GM19023 (cell line): Measurements from ENCODE around the gene PHPT1.
"Not testable (repeated sequence)": the region's sequence is repeated elsewhere in the genome, so short reads cannot be mapped to it uniquely, and the experiment has no call there.

Source experiments
- ATAC-seq: cut with Tn5 transposase; IDR thresholded peaks from one replicate; pipeline ENCODE4 v1.9.1; 2021; ENCODE audit warnings: mild to moderate bottlenecking, moderate library complexity; ENCODE audit not compliant: unreplicated experiment

PHPT1 gene

DNA sequence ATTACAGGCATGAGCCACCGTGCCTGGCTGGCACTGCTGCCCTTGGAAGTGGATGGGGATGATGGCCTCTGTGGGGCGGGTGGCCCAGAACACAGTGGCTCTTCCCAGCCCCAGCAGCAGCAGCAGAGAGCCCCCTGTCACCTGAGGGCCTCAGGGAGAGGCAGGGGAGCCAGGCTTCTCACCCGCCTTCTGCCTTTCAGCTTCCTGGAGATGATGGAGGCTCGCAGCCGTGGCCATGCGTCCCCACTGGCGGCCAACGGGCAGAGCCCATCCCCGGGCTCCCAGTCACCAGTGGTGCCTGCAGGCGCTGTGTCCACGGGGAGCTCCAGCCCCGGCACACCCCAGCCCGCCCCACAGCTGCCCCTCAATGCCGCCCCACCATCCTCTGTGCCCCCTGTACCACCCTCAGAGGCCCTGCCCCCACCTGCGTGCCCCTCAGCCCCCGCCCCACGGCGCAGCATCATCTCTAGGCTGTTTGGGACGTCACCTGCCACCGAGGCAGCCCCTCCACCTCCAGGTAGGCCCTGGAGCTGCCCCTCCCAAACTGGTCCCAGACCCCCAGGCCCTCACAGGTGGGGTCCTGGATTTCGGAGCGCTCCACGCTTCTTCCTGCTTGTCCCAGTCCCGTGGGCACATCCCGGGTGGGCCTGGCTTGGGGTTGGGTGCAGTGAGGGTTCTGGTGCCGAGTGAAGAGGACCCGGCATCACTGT is 11.9 kb upstream of the PHPT1 start:
- no peak for ATAC-seq

GRCh38 chr9:136837856-136838277 is 11.3 kb upstream of the PHPT1 start:
- not testable (repeated sequence) for ATAC-seq

DNA sequence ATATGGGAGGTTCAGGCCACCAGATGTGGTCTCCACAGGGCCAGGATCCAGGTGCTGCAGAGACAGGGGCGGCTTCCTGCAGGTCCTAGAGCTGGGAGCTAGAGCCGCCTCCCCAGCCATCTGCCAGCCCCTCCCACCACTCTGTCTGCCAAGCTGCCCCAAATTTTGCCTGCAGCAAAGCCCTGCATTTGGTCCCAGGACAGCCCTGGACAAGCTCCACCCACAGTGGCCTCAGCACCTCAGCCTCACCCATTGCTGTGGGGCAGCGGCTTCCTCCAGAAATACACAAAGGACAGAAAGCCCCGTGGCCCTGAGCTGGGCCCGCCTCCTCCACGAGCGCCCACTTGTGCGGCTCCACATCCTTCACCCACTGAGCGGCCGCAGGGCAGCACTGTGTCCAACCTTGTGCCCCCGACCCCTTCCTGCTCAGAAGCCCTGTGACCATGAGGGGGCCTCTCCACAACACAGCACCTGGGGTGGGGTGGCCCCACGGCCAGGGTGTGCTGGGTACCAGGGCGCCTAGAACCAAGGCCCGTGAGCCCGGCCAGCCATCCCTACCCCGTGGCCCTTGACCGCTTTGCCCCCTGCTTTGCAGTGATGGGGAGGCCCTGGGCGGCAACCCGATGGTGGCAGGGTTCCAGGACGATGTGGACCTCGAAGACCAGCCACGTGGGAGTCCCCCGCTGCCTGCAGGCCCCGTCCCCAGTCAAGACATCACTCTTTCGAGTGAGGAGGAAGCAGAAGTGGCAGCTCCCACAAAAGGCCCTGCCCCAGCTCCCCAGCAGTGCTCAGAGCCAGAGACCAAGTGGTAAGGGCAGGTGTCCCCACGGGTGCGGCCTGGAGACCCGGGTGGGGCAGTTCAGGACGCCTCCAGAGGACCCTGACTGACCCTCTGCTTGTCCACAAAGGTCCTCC is 10.6 kb upstream of the PHPT1 start:
- no peak for ATAC-seq

GRCh38 chr9:136839229-136840139 is 9.7 kb upstream of the PHPT1 start:
- ATAC-seq: no peak

DNA sequence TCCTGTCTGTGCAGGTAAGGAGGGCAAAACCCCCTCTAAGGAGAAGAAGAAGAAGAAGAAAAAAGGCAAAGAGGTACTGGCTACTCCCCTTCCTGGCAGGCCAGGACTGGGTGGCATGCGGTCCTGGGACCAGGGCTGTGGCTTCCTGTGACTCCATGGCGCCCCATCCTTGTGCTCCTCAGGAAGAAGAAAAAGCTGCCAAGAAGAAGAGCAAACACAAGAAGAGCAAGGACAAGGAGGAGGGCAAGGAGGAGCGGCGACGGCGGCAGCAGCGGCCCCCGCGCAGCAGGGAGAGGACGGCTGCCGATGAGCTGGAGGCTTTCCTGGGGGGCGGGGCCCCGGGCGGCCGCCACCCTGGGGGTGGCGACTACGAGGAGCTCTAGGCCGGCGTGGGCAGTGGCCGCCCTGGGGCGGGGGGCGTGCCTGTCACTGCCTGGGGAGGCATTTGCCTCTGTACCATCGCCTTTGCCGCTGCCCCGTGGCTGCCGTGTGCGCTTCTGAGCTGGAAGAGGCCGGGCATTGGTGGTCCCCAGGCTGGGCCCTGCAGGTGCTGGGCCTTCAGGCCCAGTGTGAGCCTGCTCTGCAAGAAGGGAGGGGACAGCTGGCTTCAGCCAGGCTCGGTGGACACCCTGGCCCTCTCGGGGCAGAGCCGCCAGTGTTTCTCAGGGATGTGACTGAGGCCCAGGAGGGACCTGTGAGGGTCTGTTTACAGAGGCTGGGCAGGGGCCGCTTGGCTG is 8.9 kb upstream of the PHPT1 start:
- ATAC-seq: no peak

DNA sequence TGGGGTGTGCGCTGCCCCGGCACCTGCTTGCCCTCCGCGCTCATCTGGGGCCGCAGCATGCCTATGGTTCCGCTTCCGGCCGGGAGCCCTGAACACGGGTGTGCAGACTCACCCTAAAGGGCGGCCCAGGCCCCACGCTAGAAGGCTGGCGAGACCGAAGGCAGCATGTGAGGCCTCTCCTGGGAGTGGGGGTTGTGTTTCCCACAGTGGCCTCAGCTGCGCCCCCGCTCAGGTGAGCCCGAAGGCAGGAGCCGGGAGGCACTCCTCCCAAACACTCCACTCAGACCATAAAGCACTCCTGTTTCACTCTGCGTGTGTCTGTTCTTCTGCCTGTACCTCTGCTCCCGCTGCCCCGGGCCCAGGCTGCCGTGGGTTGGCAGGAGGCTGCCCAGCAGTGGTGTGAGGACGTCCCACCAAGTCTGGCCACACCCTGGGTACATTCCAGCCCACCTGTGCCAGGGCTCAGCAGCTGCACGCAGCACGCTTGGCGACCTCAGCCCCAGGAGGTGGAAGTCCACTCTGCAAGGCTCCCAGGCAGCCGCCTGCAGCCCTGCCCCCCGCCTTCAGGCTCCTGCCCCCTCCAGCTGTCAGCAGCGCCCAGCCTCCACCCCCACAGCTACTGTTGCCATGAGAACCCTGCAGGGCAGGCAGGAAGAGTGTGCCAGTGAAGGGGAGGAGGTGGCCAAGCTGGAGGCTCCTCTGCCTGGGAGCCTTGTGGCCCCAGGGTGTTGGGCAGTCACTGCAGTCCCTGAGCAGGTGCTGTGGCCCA is 8.1 kb upstream of the PHPT1 start:
- ATAC-seq: no peak

- ATAC-seq: not testable (repeated sequence)
Measured at GRCh38 chr9:136841646-136842379, 7.4 kb upstream of the PHPT1 start.

DNA sequence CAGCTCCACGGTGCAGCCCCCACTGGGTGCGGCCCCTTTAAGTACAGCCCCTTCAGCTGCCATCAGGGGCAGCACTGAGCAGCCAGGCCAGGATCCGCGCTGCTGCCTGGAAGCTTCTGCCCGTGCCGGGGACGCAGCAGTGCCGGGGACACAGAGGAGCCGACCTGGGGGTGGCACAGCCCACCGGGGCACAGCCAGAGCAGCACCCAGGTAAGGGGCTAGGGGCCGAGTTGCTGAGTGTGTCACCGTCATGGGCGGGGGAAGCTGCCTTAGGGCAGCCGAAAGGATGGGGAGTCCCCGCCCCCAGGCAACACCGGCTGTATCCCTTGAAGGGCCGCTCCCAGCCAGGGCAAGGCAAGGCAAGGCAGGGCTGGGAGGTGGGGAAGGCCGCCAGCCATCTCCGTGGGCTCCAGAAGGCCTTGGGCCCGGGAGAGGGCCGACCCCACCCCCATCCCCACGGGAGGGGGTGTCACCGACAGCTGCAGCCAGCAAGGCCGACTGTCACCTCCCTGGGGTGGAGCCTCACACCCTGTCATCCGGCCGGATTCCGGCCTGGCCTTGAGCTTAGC is 6.7 kb upstream of the PHPT1 start, which contains the start of gene AJM1:
TSS of gene AJM1 (plus strand) at position 99 of the 569 bp plus-strand sequence. CDS start 1,937 bp downstream, outside the sequence.
- peak; percentile 75 for ATAC-seq

DNA sequence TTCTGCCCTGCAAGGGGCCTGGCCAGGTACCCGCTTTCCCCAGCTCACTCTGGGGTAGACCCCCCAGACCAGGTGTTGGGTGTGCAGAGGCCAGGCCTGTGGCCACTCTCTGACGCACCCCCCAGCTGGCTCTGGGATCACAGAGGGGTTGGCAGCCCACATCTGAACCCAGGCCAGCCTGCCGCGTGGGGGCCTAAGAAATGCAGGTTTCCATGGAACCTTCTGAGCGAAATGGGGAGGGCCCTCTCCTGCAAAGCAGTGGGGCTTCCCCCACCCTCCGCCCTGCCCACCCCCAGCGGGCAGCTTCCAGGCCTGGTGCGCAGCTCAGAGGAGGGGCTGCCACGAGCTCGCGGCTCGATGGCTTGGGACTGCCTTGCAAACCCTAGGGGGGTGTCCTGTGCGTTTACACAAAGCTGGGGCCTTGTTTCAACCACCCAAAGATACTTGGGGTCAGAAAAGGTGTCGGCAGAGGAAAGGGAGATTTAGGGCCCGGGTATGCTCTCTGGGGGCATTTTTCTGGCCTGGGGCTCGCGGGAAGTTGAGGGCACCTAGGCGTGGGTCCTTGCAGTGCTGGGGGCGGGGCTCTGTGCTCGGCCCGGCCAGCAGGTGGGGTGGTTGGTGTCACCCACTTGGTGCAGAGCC is 5.9 kb upstream of the PHPT1 start:
- not testable (repeated sequence) for ATAC-seq

- not testable (repeated sequence) for ATAC-seq
Measured at GRCh38 chr9:136843801-136844740, 5.1 kb upstream of the PHPT1 start.

- ATAC-seq: no peak
Measured at GRCh38 chr9:136844761-136845464, 4.3 kb upstream of the PHPT1 start.

- ATAC-seq: no peak
Measured at GRCh38 chr9:136845465-136846260, 3.5 kb upstream of the PHPT1 start.

DNA sequence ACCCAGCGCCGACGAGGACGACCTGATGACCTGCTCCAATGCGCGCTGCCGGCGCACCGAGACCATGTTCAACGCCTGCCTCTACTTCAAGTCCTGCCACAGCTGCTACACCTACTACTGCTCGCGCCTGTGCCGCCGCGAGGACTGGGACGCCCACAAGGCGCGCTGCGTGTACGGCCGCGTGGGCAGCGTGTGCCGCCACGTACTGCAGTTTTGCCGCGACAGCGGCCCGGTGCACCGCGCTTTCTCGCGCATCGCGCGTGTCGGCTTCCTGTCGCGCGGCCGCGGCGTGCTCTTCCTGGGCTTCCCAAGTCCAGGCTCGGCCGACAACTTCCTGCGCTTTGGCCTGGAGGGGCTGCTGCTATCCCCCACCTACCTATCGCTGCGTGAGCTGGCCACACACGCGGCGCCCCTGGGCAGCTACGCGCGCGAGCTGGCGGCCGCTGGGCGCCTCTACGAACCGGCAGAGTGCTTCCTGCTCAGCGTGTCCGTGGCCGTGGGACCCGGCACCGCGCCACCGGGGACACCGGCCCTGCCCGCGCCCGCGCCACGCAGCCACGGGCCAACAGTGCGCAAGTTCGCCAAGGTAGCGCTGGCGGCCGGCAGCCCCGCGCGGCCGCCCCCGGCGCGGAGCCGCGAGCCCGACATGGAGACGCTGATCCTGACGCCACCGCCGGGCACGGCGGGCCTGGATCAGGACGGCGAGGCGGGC is 2.7 kb upstream of the PHPT1 start:
- ATAC-seq: no peak

GRCh38 chr9:136847088-136847825 is 2.0 kb upstream of the PHPT1 start:
- ATAC-seq: no peak
